NCI-H446 (cell line): Measurements from ENCODE around the gene FGA.
"Not testable (repeated sequence)": the region's sequence is repeated elsewhere in the genome, so short reads cannot be mapped to it uniquely, and the experiment has no call there.

ENCODE experiments used
- DNase-seq, 2 experiments: peaks; one replicate each; lab custom pipeline; 2025; lab: John Stamatoyannopoulos, UW

Gene FGA

GRCh38 chr4:154606728-154607723, 16.5 kb upstream of the FGA start:
- no peak for DNase-seq

GRCh38 chr4:154604696-154605200, 14.2 kb upstream of the FGA start:
- DNase-seq: no peak

GRCh38 chr4:154603033-154603943, 12.7 kb upstream of the FGA start:
- no peak for DNase-seq

DNA sequence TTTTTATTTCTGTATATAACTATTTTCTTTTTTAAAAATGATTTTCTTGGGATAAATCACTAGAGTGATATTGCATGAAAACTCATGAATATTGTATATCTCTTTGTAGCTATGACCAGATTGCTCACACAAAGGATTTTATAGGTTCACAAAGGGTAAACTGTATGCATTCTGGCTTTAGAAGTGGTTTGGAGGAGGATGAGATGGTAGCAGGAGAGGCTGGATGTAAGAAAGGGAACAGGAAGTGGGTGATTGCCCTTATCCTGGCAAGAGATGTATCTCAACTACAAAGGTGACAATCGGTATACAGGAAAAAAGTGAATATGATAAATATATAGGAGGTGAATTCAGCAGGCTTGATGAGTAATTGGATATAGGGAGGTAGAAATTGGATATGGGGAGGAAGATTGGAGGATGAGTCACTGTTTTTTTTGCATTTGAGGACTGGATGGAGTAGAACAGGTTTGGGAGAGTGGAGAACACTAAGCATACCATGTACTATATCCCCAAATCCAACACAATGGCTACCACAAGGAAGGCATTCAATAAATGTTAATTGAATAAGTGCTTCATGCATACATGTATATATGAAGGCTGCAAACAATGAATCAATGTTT, 12.0 kb upstream of the FGA start:
- no peak for DNase-seq

- no peak for DNase-seq
Observed at GRCh38 chr4:154597798-154598774, 7.5 kb upstream of the FGA start.

DNA sequence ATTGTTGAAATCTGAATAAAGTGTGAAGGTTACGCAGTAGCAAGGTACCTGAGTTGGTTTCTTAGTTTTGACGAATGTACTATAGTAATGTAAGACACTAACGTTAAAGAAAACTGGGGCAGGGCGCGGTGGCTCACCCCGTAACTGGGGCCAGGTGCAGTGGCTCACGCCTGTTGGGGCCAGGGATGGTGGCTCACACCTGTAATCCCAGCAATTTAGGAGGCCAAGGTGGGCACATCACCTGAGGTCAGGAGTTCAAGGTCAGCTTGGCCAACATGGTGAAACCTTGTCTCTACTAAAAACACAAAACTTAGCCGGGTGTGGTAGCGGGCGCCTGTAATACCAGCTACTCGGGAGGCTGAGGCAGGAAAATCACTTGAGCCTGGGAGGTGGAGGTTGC, 6.7 kb upstream of the FGA start:
- DNase-seq: not testable (repeated sequence)

GRCh38 chr4:154595807-154596206, 5.3 kb upstream of the FGA start:
- DNase-seq: no peak

- not testable (repeated sequence) for DNase-seq
Observed at GRCh38 chr4:154594343-154594742, 3.8 kb upstream of the FGA start.

DNA sequence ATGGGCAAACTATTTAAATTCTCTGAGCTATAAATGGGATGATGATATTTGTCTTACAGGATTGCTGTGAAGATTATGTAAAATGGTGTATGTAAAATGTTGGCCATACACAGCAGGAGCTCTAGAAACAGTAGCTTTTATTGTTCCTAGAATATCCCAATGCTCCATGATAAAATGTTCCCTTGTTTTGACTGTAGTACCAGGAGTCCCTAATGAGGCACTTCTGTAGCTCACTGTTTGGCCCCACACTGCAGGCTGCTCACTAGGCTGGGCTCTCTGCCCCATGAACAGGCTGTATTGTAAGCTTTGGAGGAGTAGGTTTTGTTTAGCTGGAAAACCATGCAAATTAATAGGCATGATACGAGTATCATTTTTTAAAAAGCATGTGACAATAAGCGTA, 3.3 kb upstream of the FGA start:
- DNase-seq: no peak

GRCh38 chr4:154591890-154592289, 1.3 kb upstream of the FGA start:
- DNase-seq: no peak

DNA sequence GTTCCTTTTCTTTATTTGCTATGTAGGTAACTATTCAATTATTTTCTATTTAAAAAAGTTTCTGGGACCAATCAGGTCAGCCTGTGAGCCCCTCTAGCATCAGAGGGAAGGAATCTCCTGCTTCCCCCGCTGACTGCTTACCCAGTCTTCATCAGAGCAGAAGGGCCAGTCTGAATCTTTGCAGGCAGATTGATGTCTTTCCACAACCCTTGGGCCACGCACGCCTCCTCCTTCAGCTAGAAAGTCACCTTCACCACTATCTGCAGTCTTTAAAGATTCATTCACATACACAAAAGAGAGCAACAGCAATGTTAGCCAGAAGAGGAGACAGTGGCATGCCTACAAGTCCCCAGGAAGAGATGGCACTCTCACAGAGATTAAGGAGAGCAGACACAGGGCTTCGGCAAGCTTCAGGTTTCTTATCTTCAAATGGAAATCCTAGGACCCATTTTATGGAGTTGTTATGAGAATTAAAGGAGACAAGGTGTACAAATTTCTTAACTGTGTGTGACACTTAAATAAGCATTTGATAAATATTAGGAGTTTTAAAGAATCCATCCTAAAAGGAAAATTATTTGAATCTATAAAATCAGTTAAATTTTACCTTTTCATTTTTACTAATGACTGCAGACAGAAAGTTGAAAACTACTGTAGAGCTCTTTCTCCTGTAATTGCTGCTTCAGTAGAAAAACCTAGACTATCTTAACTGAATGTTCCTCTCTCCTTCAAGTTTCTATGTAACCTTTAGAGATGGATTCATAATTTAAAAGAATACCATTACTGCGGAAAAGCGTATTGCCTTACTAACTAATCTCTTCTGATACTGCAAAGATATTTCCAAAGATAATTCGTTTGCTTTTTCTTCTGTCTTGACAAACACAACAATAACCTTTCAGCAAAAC, 995 bp downstream of the FGA start:
- DNase-seq: no peak

GRCh38 chr4:154588198-154588597, 2.3 kb downstream of the FGA start:
- DNase-seq: no peak

- no peak for DNase-seq
Observed at GRCh38 chr4:154586296-154587033, 4.1 kb downstream of the FGA start.

- DNase-seq: no peak
Observed at GRCh38 chr4:154585369-154586018, 5.0 kb downstream of the FGA start.

GRCh38 chr4:154584259-154584658, 6.3 kb downstream of the FGA start:
- no peak for DNase-seq

- DNase-seq: no peak
Observed at GRCh38 chr4:154583677-154584076, 6.9 kb downstream of the FGA start.

GRCh38 chr4:154583230-154583629, 7.3 kb downstream of the FGA start:
- no peak for DNase-seq

DNA sequence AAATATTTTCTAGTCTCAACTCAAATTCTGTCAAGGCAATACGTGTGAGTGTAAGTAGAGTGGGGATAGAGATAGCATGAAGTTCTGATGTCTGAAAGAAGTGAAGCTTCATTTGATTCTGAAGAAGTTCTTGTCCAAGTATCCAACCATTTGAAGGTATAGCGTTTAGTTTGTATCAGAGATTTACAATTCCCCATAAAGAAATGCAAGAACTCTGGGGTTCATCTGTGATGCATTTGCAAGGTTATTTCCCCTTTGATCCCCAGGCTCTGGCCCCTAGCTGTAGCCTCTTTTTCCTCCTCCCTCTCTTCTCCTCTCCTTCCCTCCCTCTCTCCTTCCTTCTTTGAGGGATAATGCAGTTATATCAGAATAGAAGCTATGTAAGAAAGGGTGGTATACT, 7.8 kb downstream of the FGA start:
- no peak for DNase-seq

- DNase-seq: no peak
Observed at GRCh38 chr4:154579927-154580326, 10.6 kb downstream of the FGA start.
